Measurements from ENCODE around the gene SLC7A7. TPM values are rescaled to one million over a fixed set of nuclear protein-coding genes. Genes with fewer than 3 reads are reported as not detected.
"Not testable (repeated sequence)": the region's sequence is repeated elsewhere in the genome, so short reads cannot be mapped to it uniquely, and the experiment has no call there.

SLC7A7 gene
- total and polyA plus RNA-seq, 2 experiments from 2014 or later: 0.63 to 0.65 TPM

DNA sequence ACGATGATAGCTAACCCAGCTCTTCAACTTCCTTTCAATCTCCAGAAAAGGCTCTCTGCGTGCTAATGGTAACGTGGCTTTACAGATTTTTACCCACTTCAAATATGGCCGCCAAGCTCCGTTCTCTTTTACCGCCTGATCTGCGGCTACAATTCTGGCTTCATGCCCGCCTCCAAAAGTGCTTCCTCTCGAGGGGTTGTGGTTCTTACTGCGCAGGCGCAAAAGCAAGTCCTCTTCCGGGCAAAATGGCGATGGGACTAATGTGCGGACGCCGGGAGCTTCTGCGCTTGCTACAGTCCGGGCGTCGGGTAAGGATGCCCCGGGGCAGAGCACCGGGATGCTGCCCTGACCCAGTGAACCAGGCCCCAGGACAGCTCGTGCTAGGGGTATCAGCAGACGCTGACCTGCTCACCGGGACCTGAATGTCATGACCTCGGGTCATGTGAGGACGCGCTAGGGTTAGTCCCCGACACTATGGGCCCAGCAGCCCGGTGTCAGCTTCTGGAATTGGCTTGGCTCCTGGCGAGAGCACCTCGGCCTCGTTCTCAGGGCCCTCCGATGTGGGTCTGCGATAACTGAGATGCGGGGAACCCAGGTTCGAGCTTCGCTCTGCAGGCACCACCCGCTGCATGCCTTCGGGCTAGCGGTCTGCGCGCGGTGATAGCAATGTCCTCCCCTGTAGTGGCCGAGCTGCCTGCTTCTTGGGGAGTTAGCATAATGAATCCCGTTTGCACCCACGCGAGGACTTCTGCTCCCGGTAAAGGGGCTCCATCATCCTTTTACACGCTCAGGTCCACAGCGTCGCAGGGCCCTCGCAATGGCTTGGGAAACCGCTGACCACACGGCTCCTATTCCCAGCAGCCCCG, 48.5 kb downstream of the SLC7A7 start, which contains the start of gene OXA1L:
Gene OXA1L, plus strand, starts transcription at position 232 of the 866 bp plus-strand sequence. Its CDS starts 14 bp downstream, at position 246.
- peak within 1 kb of the TSS; percentile 95 for H2AFZ ChIP-seq
- H3K9me2 ChIP-seq (ENCODE audit: insufficient read depth): no peaks in the 10 kb centered on the region
- WGBS, 2 experiments (ENCODE audit: low coverage in 1 of 2, low lambda C conversion rate in 2 of 2, missing lambda C conversion rate in 2 of 2): 0 to 1% methylated on average over 45 to 52 of the region's 56 CpGs
- H3K27ac ChIP-seq: peak within 1 kb of the TSS; percentile 92
- peak; percentile 99 for DNase-seq
- peaks cover 9% of the 10 kb centered on the region; the same call in 1 of the 2 replicates for H3K4me1 ChIP-seq (ENCODE audit: insufficient read depth)
- H3K9me3 ChIP-seq (ENCODE audit: low read depth): no peaks in the 10 kb centered on the region
- TF ChIP-seq EZH2 (IDR thresholded peaks at IDR 0.05; ENCODE audit: insufficient read depth, poor library complexity, severe bottlenecking) (no peak), EZH2phosphoT487 (IDR thresholded peaks at IDR 0.05; ENCODE audit: insufficient read depth, low read depth) (no peak)
- H3K79me2 ChIP-seq (ENCODE audit: insufficient read depth): peaks cover 39% of the 10 kb centered on the region
- peaks cover 21% of the 10 kb centered on the region for H3K36me3 ChIP-seq (ENCODE audit: low read depth)
- H3K4me2 ChIP-seq (ENCODE audit: unreplicated experiment): peak within 1 kb of the TSS; percentile 93
- H3K9ac ChIP-seq: peak within 1 kb of the TSS; percentile 96
- no peaks in the 10 kb centered on the region for H4K20me1 ChIP-seq (ENCODE audit: insufficient read depth)
- in situ Hi-C loops (cut with MboI): loop anchor here (10.0 kb wide), 1 partner anchor 192 kb away; no protein-coding TSS in a partner anchor
- H3K27me3 ChIP-seq (replicated peaks; ENCODE audit: insufficient read depth): no peaks in the 10 kb centered on the region
- 0 out of 2 replicates have a peak, but pooled peaks cover 4% of the 10 kb centered on the region for H3F3A ChIP-seq (ENCODE audit: insufficient read depth)
- H3K4me3 ChIP-seq: peak within 1 kb of the TSS; percentile 84

DNA sequence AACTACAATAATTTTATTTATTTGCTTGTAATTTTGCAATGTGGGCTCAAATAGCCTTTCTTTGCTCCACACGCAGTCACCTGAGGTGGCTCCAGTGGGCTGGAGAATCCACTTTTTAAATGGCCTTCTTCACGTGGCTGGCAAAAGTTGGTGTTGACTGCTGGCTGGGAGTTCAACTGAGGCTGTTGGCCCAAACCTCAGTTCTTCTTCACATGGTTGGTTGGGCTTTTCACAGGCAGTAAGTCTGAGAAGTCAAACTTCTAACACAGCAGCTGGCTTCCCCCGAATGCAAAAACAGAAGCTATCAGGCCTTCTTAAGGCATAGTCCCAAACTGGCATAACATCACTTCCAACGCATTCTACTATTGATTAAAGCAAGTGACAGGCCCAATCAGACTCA, 50.9 kb downstream of the SLC7A7 start:
- Histone ChIP-seq H3K79me2 (ENCODE audit: insufficient read depth) (peaks cover 35% of the 10 kb centered on the region), H3K4me1 (ENCODE audit: insufficient read depth) (peaks cover 9% of the 10 kb centered on the region; the same call in 1 of the 2 replicates), H3K9me2 (ENCODE audit: insufficient read depth) (no peaks in the 10 kb centered on the region), H2AFZ (no peak overlapping the region), H3K4me2 (ENCODE audit: unreplicated experiment) (no peak overlapping the region), H3K27me3 (replicated peaks; ENCODE audit: insufficient read depth) (no peaks in the 10 kb centered on the region), H3K9me3 (ENCODE audit: low read depth) (no peaks in the 10 kb centered on the region), H3K9ac (no peak overlapping the region), H3K36me3 (ENCODE audit: low read depth) (no peaks in the 10 kb centered on the region), H4K20me1 (ENCODE audit: insufficient read depth) (no peaks in the 10 kb centered on the region), H3K4me3 (no peak overlapping the region), H3K27ac (no peak overlapping the region), H3F3A (ENCODE audit: insufficient read depth) (0 out of 2 replicates have a peak, but pooled peaks cover 4% of the 10 kb centered on the region)
- in situ Hi-C loops (cut with MboI): loop anchor here (10.0 kb wide), 1 partner anchor 190 kb away; no protein-coding TSS in a partner anchor
- DNase-seq: no peak
- TF ChIP-seq EZH2 (IDR thresholded peaks at IDR 0.05; ENCODE audit: insufficient read depth, poor library complexity, severe bottlenecking) (no peak), EZH2phosphoT487 (IDR thresholded peaks at IDR 0.05; ENCODE audit: insufficient read depth, low read depth) (no peak)
- 12 to 22% methylated on average over 4 of the region's 4 CpGs for WGBS, 2 experiments (ENCODE audit: low coverage in 1 of 2, low lambda C conversion rate in 2 of 2, missing lambda C conversion rate in 2 of 2)

DNA sequence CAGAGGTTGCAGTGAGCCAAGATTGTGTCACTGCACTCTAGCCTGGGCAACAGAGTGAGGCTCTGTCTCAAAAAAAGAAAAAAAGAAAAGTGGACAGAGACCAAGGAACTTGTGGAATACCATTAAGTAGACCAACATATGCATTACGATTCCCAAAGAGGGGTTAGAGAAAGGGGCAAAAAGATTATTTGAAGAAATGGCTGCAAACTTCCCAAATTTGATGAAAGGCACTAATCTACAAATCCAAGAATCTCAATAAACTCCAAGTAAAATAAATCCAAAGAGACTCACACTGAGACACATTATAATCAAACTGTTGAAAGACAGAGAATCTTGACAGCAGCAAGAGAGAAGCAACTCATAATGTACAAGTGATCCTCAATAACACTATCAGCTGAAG, 53.5 kb downstream of the SLC7A7 start:
- H3K9me2 ChIP-seq (ENCODE audit: insufficient read depth): no peaks in the 10 kb centered on the region
- H3K4me3 ChIP-seq: no peak overlapping the region
- DNase-seq: no peak
- no peak overlapping the region for H3K4me2 ChIP-seq (ENCODE audit: unreplicated experiment)
- peaks cover 8% of the 10 kb centered on the region for H3K79me2 ChIP-seq (ENCODE audit: insufficient read depth)
- no peaks in the 10 kb centered on the region for H3F3A ChIP-seq (ENCODE audit: insufficient read depth)
- H2AFZ ChIP-seq: no peak overlapping the region
- no peak overlapping the region for H3K9ac ChIP-seq
- in situ Hi-C loops (cut with MboI): loop anchor here (10.0 kb wide), 1 partner anchor 187 kb away; no protein-coding TSS in a partner anchor
- WGBS, 2 experiments (ENCODE audit: low coverage in 1 of 2, low lambda C conversion rate in 2 of 2, missing lambda C conversion rate in 2 of 2): 45 to 50% methylated on average over 1 of the region's 1 CpG
- H3K27me3 ChIP-seq (replicated peaks; ENCODE audit: insufficient read depth): no peaks in the 10 kb centered on the region
- H3K4me1 ChIP-seq (ENCODE audit: insufficient read depth): no peaks in the 10 kb centered on the region
- H4K20me1 ChIP-seq (ENCODE audit: insufficient read depth): no peaks in the 10 kb centered on the region
- no peaks in the 10 kb centered on the region for H3K9me3 ChIP-seq (ENCODE audit: low read depth)
- no peak for TF ChIP-seq EZH2phosphoT487 (IDR thresholded peaks at IDR 0.05; ENCODE audit: insufficient read depth, low read depth)
- no peak for TF ChIP-seq EZH2 (IDR thresholded peaks at IDR 0.05; ENCODE audit: insufficient read depth, poor library complexity, severe bottlenecking)
- H3K36me3 ChIP-seq (ENCODE audit: low read depth): no peaks in the 10 kb centered on the region
- H3K27ac ChIP-seq: no peak overlapping the region

GRCh38 chr14:22757972-22758650, 57.1 kb downstream of the SLC7A7 start:
- H3F3A ChIP-seq (ENCODE audit: insufficient read depth); H3K4me3 ChIP-seq; H2AFZ ChIP-seq; H3K36me3 ChIP-seq (ENCODE audit: low read depth); H3K4me2 ChIP-seq (ENCODE audit: unreplicated experiment); H4K20me1 ChIP-seq (ENCODE audit: insufficient read depth); H3K9ac ChIP-seq; H3K9me3 ChIP-seq (ENCODE audit: low read depth); in situ Hi-C loops (cut with MboI); H3K27ac ChIP-seq; H3K27me3 ChIP-seq (replicated peaks; ENCODE audit: insufficient read depth); H3K9me2 ChIP-seq (ENCODE audit: insufficient read depth); DNase-seq; H3K4me1 ChIP-seq (ENCODE audit: insufficient read depth); H3K79me2 ChIP-seq (ENCODE audit: insufficient read depth): not testable (repeated sequence)
- WGBS, 2 experiments (ENCODE audit: low coverage in 1 of 2, low lambda C conversion rate in 2 of 2, missing lambda C conversion rate in 2 of 2): 79 to 81% methylated on average over 10 of the region's 10 CpGs

Measured in GM23248 (cell line).